ENCODE measurements around the gene CMIP. TPM values are rescaled to one million over a fixed set of nuclear protein-coding genes. Genes with fewer than 3 reads are reported as not detected.

Gene CMIP
- total RNA-seq, 3 donors from 2014 or later = 73.3 to 127 (median 79.8) TPM

DNA sequence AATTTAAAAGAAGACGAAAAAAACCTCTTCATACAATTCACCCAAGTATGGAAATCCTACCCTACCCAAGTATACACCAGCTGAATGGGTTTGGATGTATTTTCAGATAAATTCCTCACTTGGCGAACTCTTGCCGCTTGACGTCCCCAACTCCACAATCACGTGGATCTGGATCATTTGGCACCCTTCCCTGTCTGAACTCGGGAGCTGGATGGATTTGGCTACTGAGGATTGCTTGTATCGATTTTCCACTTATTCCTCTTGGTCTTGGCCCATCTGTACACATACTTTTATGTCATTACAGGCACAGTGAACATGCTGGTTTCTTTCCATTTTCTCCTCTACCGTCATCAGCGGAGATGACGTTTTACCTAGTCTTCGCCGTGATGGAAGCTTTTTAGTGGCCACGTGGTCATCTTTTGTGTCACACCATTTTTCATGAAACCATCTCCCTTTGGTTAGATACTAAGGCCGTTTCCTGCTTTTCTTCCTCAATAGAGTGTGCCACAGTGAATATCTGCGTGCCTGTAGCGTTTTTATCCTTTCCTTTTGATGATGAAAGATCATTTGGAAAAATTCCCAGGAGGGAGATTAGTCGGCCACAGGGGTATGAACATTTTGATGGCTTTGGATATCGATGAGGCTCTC is 47.1 kb downstream of the CMIP start:
- H3K4me3 ChIP-seq = no peak overlapping the region
- peaks cover 24% of the 10 kb centered on the region for H3K4me1 ChIP-seq (ENCODE audit: low read depth)
- H3K9me3 ChIP-seq = no peaks in the 10 kb centered on the region
- H3K36me3 ChIP-seq (ENCODE audit: low read depth) = no peaks in the 10 kb centered on the region
- intact Hi-C loops (cut with DNase I, micrococcal nuclease) = no loop called here
- TF ChIP-seq, protein P1, sequence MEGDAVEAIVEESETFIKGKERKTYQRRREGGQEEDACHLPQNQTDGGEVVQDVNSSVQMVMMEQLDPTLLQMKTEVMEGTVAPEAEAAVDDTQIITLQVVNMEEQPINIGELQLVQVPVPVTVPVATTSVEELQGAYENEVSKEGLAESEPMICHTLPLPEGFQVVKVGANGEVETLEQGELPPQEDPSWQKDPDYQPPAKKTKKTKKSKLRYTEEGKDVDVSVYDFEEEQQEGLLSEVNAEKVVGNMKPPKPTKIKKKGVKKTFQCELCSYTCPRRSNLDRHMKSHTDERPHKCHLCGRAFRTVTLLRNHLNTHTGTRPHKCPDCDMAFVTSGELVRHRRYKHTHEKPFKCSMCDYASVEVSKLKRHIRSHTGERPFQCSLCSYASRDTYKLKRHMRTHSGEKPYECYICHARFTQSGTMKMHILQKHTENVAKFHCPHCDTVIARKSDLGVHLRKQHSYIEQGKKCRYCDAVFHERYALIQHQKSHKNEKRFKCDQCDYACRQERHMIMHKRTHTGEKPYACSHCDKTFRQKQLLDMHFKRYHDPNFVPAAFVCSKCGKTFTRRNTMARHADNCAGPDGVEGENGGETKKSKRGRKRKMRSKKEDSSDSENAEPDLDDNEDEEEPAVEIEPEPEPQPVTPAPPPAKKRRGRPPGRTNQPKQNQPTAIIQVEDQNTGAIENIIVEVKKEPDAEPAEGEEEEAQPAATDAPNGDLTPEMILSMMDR (IDR thresholded peaks at IDR 0.05) = no peak
- DNase-seq (peak in 1 of 3 donors; percentile 14), ATAC-seq (no peak)

DNA sequence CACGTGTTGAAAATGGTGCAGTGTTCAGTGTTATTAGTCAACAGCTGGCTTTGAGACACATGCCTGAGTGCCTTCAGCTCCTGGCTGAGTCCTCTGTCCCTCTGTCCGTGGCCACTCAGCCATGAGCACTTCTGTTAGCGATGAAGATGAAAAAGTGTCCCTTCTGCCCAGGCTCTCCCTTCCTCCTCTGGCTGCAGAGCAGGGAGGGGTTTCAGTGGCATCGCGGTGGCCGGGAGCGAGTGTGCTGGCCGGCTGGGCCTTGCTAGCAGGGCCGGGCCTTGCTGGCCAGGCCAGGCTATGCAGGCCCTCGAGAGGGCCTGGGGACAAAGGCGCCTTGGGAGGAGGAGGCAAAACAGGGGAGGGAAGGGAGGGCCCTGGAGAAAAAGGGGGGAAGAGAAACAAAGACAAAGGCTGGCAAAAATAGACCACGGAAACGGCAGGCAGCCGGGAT is 47.7 kb downstream of the CMIP start:
- TF ChIP-seq, protein P1 (IDR thresholded peaks at IDR 0.05) = no peak
- peak in 2 of 3 donors; percentile 22 to 28 for DNase-seq
- Histone ChIP-seq H3K36me3 (ENCODE audit: low read depth) (no peaks in the 10 kb centered on the region), H3K4me3 (no peak overlapping the region), H3K9me3 (no peaks in the 10 kb centered on the region), H3K4me1 (ENCODE audit: low read depth) (peaks cover 23% of the 10 kb centered on the region)
- intact Hi-C loops (cut with DNase I, micrococcal nuclease) = no loop called here
- no peak for ATAC-seq

DNA sequence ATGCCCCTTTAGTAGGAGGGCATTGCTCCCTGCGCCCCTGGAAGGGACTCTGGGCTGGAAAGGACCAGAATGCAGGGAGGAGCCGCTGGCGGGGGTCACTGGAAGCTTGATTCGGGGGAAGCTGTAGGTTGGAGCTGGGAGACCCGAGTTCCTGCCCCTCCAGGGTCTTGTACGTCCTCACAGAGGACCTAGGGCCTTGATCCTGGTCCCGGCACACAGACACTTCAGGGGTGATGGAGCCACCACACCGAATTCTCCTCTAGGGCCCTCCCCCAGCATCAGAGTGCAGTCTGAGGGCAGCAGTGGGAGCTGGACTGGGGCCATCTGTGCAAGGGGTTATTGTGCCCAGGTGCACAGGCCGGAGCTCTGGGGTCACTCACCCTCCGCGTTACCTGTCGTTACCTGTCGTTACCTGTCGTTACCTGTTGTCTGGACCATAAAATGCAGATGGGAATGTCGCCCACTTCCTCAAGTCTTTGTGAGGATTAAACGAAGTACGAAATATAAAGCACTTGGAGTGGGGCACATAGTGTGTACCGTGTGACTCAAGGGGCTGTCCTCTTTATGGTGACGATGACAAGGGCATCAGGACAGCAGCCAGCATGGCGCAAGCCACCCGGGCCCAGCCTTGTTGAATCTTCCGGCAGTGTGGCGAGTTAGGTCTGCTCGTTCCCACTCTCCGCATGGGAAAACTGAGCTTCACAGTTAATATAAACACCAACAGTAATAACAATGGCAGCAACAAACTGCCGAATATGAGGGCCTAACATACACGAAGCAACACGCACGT is 48.6 kb downstream of the CMIP start:
- Histone ChIP-seq H3K4me3 (no peak overlapping the region), H3K36me3 (ENCODE audit: low read depth) (no peaks in the 10 kb centered on the region), H3K4me1 (ENCODE audit: low read depth) (peaks cover 23% of the 10 kb centered on the region), H3K9me3 (no peaks in the 10 kb centered on the region)
- intact Hi-C loops (cut with DNase I, micrococcal nuclease) = no loop called here
- TF ChIP-seq, protein P1 (IDR thresholded peaks at IDR 0.05) = no peak
- ATAC-seq = peak; percentile 2
- DNase-seq = peak in 2 of 3 donors; percentile 29 to 40

DNA sequence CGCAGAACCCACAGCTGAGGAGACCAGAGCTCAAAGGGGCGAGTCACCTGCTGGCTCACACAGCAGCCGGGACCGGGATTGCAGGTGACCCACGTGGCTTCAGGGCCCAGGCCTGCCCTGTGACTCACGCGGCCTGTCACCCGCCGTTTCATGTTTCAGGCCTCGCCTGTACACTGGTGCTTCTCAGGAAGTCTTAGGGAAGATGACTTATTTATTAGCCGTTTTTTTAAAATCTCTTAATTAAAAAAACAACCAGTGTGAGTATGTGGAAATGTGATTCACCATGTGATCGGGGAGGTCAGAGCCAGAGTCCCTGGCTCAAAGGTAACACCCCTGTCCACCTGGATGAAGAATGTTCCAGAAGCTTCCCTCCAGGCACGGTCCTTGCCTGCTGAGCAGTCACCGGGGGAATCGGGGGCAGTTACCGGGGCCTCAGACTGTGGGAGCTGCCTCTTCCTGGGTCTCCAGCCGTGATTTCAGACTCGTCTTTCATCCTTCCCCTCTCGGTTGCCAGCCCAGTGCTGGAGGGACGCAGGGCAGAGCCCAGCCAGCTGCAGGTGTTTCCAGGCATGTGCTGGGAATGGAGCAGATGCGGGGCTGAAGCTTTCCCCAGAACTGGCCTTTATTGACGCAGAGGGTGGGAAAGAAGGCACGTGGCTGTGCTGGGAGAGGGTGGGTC is 49.3 kb downstream of the CMIP start:
- Histone ChIP-seq H3K36me3 (ENCODE audit: low read depth) (no peaks in the 10 kb centered on the region), H3K4me1 (ENCODE audit: low read depth) (peaks cover 23% of the 10 kb centered on the region), H3K4me3 (no peak overlapping the region), H3K9me3 (no peaks in the 10 kb centered on the region)
- intact Hi-C loops (cut with DNase I, micrococcal nuclease) = no loop called here
- DNase-seq (peak; percentile 64 to 82 (median 70)), ATAC-seq (peak; percentile 89)
- TF ChIP-seq, protein P1 (IDR thresholded peaks at IDR 0.05) = no peak

DNA sequence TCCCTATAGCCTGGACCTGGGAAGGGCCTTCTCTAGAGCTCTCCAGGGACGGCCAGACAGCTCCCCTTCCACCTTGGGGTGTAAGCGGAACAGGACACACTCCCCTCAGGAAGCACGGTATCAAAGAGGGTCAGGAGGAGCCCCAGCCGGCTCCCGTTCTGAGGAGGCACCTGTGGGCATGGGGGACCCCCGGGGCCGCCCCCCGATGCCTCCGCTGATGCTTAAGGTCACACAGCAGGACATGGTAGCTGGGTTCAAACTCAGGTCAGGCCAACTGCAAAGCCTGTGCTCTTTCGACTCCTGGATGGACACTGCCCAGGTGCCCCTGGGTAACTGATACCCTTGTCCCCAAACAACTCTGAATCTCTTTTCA is 49.8 kb downstream of the CMIP start:
- intact Hi-C loops (cut with DNase I, micrococcal nuclease) = no loop called here
- Histone ChIP-seq H3K4me3 (no peak overlapping the region), H3K4me1 (ENCODE audit: low read depth) (peaks cover 23% of the 10 kb centered on the region), H3K36me3 (ENCODE audit: low read depth) (no peaks in the 10 kb centered on the region), H3K9me3 (no peaks in the 10 kb centered on the region)
- ATAC-seq (no peak), DNase-seq (peak in 2 of 3 donors; percentile 18 to 42)
- TF ChIP-seq, protein P1 (IDR thresholded peaks at IDR 0.05) = no peak

All from mucosa of descending colon (tissue), 3 donors.